LNCaP clone FGC (cell line): ENCODE data around the gene C6orf62.
"Not testable (repeated sequence)": the region's sequence is repeated elsewhere in the genome, so short reads cannot be mapped to it uniquely, and the experiment has no call there.

Experiments used
- DNase-seq: peaks from one replicate; pipeline ENCODE4 v3.0.0-alpha.2; 2011; ENCODE audit warnings: low read depth
- H3K4me3 ChIP-seq: 2 replicates; pipeline ENCODE4 v1.5.1; 2011; ENCODE audit warnings: mild to moderate bottlenecking, low read depth, low read length, control low read depth
- TF ChIP-seq, protein P1 (sequence below): IDR thresholded peaks from 2 replicates; pipeline ENCODE4 v1.5.1; 2012; ENCODE audit warnings: mild to moderate bottlenecking; ENCODE audit not compliant: control insufficient read depth, insufficient read depth; ENCODE audit errors: extremely low read depth

C6orf62 gene

DNA sequence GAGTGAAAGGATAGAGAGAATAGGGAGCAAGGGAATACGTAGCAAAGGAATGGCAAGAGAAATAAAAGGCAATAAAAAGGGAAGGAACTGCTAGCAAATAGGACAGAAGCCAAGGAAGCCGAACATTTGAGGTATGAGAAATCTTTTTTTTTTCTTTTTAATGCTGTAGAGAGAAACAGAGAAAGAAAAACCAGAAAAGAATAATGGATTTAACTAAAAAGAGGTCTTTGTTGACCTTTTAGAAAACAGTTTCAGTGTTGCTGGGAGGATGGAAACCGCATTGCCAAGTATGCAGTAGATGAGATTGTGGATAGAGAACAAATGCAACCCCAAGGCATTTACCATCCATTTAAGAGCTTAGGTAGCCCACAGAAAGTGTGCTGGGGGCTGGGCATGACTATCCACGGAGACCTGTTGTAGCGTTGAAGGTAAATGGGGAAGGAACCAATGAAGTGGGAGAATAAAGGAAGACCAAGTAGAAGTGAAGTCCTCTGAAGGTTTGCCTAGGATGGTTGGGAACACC lies 23.3 kb upstream of the C6orf62 start:
- DNase-seq, result no peak
- H3K4me3 ChIP-seq, result no peak overlapping the region
- TF ChIP-seq, protein P1, sequence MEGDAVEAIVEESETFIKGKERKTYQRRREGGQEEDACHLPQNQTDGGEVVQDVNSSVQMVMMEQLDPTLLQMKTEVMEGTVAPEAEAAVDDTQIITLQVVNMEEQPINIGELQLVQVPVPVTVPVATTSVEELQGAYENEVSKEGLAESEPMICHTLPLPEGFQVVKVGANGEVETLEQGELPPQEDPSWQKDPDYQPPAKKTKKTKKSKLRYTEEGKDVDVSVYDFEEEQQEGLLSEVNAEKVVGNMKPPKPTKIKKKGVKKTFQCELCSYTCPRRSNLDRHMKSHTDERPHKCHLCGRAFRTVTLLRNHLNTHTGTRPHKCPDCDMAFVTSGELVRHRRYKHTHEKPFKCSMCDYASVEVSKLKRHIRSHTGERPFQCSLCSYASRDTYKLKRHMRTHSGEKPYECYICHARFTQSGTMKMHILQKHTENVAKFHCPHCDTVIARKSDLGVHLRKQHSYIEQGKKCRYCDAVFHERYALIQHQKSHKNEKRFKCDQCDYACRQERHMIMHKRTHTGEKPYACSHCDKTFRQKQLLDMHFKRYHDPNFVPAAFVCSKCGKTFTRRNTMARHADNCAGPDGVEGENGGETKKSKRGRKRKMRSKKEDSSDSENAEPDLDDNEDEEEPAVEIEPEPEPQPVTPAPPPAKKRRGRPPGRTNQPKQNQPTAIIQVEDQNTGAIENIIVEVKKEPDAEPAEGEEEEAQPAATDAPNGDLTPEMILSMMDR, result no peak

DNA sequence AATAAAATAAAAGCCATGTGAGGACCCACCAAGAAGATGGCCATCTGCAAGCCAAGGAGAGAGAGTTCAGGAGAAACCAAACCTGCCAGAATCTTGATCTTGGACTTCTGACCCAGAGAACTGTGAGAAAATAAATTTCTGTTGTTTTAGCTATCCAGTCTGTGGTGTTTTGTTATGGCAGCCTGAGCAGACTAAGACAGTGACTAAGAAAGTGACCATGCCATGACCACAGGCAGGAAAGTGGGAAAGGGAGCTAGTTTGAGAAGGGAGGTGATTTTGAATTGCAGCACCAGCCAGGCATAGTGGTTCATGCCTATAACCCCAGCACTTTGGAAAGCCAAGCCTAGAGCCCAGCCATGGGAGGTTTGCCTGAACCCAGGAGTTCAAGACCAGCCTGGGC lies 21.9 kb upstream of the C6orf62 start:
- no peak overlapping the region for H3K4me3 ChIP-seq
- TF ChIP-seq, protein P1, result no peak
- DNase-seq, result no peak

DNA sequence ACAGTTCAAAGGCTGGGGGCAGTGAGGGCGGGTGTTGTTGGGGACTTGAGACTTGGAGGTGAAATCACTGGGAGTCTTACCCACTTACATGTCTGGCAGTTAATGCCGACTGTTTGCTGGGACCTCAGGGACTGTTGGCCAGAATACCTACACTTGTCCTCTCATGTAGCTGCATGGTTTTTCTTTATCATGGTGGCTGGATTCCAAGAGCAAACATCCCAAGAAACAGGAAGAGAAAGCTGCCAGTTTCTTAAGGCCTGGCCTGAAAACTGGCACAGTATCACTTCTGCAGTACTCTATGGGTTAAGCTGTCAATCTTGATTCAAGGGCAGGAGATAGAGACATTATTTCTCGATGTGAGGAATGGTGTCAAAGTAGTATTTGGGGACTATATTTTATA lies 19.8 kb upstream of the C6orf62 start:
- H3K4me3 ChIP-seq, result no peak overlapping the region
- TF ChIP-seq, protein P1, result no peak
- peak; percentile 89 for DNase-seq

GRCh38 chr6:24734710-24735109 lies 15.8 kb upstream of the C6orf62 start:
- DNase-seq, H3K4me3 ChIP-seq: not testable (repeated sequence)

GRCh38 chr6:24734166-24734565 lies 15.2 kb upstream of the C6orf62 start:
- peak; percentile 83 for DNase-seq
- TF ChIP-seq, protein P1, result no peak
- H3K4me3 ChIP-seq, result no peak overlapping the region

- not testable (repeated sequence) for H3K4me3 ChIP-seq, DNase-seq
Observed at GRCh38 chr6:24731456-24732134, 12.6 kb upstream of the C6orf62 start.

GRCh38 chr6:24730653-24731052 lies 11.7 kb upstream of the C6orf62 start:
- DNase-seq, H3K4me3 ChIP-seq: not testable (repeated sequence)

DNA sequence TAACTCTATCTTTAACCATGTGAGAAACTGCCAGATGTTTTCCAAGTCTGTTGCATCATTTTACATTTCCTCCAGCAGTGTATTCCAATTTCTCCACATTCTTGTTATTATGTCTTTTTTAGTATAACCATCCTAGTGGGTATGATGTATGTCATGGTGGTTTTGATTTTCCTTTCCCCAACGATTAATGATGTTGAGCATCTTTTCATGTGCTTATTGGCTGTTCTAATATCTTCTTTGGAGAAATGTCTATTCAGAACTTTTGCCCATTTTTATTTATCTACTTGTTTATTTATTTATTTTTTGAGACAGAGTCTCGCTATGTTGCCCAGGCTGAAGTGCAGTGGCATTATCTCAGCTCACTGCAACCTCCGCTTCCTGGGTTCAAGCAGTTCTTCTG lies 4.3 kb upstream of the C6orf62 start:
- DNase-seq, result no peak
- TF ChIP-seq, protein P1, result no peak
- no peak overlapping the region for H3K4me3 ChIP-seq
